ENCODE measurements around the gene ZNF70. TPM values are rescaled to one million over a fixed set of nuclear protein-coding genes. Genes with fewer than 3 reads are reported as not detected.
"Not testable (repeated sequence)": the region's sequence is repeated elsewhere in the genome, so short reads cannot be mapped to it uniquely, and the experiment has no call there.

The ZNF70 gene
- polyA plus RNA-seq, 4 donors = 5.6 to 8.1 (median 7.3) TPM

DNA sequence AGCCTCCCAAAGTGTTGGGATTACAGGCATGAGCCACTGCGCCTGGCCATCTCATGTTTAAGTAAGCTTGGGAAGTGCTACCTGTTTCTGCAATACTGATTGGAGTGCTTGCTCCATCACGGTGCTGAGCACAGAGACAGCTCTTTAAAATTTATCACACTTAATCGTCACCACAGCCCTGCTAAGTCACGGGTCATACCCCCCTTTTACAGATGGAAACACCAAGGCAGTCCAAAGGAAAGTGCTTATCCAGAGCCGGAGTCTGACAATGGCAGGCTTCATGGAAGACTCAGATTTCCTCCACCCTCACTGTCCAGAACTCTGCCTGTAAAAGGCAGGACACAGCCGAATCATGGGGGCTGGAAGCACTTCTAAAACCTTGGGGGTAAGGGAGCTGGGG is 9.1 kb upstream of the ZNF70 start:
- no peak for DNase-seq (ENCODE audit: low read depth in 4 of 4, low spot score in 3 of 4)

DNA sequence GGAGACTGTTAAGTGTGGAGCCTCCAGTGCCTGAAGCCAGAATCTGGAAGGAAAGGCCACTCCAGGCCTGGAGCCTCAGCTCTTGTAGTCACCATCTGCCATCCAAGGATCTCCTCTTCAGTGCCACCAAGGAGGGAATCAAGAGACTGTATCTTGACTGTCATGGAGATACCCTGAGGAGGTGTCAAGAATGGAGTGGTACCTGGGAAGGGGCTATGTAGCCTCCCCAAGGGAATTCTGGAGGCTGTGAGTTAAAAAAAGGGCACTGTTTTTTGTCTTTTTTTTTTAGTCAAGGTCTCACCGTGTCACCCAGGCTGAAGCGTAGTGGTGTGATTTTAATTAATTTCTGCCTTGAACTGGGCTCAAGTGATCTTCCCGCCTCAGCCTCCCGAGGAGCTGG is 8.7 kb upstream of the ZNF70 start:
- DNase-seq (ENCODE audit: low read depth in 4 of 4, low spot score in 3 of 4) = no peak

DNA sequence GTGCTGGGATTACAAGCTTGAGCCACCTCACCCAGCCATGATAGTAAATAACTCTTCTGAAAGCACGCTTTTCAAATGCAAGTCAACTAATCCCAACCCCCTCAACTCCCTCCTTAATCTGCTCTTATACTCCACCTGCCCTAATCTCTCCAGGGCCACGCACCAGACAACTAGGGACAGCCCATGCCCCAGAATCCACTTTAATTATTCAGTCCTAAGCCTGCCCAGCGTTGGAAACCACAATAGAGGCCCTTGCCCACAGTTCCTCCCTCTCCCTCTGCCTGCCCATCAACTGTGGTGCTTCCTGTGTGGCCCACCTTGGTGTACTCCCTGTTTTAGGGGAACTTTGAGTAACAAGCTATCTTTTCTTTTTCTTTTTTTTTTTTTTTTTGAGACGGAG is 6.0 kb upstream of the ZNF70 start:
- DNase-seq (ENCODE audit: low read depth in 4 of 4, low spot score in 3 of 4) = no peak

DNA sequence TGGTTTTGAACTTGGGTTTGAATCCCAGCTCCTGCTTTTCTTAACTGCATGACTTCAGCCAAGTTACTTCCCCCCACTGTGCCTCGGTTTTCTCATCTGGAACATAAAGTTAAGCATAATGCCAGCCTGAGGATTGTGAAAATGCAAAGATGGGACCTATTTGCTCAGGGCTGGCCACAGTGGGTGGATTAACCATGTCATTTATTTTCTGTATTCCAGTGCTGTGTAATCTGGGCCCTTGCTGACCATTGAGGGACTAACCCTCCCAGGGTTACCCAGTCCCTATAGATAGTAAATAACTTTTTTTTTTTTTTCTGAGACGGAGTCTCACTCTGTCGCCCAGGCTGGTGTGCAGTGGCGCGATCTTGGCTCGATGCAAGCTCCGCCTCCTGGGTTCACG is 4.8 kb upstream of the ZNF70 start:
- DNase-seq (ENCODE audit: low read depth in 4 of 4, low spot score in 3 of 4) = no peak

DNA sequence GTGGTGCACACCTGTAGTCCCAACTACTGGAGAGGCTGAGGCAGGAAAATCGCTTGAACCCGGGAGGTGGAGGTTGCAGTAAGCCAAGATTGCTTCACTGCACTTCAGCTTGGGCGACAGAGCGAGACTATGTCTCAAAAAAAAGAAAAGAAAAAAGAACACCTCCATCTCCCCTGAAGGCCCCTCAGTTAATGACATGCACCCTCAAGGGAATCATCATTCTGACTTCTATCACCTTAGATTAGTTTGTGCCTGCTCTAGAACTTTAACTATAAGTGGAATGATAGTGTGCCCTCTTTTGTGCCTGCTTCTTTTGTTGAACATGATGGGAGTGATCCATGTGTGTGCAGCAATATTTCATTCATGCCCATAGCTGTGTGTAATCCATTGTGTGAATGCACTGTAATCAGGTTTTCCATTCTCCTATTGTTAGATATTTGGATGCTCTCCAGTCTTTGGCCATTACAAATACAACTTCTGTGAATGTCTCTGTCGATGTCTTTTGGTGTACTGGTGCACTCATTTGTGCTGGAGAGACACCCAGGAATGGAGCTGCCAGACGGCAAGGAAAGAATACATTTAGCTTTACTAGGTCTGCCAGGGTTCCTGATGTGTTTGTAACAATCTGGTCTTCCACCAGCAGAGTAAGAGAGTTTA is 4.2 kb upstream of the ZNF70 start:
- DNase-seq (ENCODE audit: low read depth in 4 of 4, low spot score in 3 of 4) = no peak

DNA sequence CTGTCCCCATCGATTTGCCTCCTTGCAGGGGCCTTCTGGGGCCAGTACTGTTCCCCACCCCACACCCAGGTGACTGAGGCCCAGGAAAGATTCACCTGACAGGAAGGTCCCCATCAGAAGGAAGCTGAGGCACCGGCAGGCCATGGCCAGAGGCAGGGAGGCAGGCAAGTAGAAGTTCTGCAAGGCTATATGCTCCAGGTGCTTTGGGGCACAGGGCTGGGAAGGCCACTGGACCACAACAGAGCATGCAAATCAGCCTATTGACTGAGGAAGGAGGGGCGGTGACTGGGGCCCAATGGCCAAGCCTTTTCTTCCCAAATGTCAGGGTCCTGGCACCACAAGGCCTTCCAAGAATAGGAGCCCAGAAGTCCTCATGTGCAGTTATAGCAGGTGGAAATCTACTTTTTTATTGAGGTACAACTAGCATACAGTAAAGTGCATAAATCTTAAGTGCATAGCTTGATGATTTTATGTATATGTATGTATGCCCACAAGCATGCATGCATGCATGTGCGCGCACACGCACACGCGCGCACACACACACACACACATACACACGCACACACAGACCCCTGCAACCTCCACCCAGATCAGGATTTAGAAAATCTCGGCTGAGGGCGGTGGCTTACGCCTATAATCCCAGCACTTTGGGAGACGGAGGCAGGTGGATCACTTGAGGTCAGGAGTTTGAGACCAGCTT is 3.5 kb upstream of the ZNF70 start, which contains the start of gene VPREB3:
TSS of gene VPREB3 (minus strand) at position 206 of the 700 bp plus-strand sequence. CDS start at position 144, 62 bp downstream.
- DNase-seq (ENCODE audit: low read depth in 4 of 4, low spot score in 3 of 4) = no peak

DNA sequence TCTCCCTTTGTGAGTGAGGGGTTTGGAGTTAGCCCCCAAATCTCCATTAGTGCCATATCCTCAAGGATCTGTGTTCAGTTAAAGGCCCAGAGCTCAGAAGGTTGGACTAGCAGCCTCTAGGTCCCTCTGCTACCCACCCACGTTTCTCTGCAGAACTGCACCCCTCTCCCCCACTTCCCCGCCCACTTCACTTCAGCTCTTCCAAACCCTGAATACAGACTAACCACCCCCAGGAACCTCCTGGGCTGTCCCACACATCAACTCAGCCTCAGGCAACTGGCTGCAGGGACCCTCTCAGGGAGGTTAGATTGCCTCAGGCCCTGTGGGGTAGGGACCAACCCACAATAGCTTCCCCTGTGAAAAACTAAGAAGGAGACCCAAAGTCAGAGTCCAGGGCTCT is 2.5 kb upstream of the ZNF70 start:
- DNase-seq (ENCODE audit: low read depth in 4 of 4, low spot score in 3 of 4) = no peak

DNA sequence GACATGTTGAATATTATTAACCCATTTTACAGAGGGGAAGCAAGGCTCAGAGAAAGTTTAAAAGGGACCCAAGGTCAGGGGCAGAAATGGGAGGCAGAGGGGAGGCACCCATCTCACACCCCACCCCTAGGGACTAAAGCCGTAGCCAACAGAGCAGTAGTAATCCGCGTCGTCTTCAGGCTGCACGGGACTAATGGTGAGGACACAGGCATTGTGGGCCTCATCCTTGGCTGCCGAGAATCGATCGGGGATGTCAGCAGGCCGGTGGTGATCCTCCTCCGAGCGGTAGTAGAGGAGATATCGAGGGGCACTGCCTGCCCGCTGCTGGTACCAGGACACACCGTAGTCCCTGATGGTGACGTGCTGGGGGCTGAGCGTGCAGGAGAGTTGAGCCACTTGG is 1.8 kb upstream of the ZNF70 start:
- DNase-seq (ENCODE audit: low read depth in 4 of 4, low spot score in 3 of 4) = no peak

DNA sequence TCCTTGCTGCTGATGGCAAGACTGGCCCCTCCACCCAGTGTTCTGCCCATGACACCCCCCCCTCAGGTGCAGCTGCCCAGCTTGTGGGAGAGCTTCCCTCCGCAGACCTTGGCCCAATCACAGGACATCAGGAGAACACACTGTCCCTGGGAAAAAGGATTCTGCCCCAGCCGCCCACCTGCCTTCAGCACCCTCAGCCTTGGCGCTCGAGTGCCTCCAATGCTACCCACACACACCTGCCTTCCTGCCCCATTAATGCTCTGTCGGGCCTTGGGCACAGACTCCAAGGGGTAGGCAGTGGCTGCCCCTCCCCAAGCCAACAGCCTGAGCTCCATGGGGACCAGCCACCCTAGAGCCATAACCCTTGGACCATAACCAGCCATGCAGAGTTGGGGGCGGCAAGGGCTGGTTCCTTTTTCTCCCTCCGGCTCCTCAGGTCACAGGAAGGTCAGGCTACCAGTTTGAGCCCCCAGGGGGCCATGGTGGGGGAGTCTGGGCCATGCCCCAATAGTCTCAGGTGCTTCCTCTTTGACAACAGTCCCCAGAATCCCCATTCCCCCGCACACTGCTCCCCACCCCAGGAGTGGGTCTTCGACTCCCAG is 1.3 kb upstream of the ZNF70 start:
- DNase-seq (ENCODE audit: low read depth in 4 of 4, low spot score in 3 of 4) = no peak

DNA sequence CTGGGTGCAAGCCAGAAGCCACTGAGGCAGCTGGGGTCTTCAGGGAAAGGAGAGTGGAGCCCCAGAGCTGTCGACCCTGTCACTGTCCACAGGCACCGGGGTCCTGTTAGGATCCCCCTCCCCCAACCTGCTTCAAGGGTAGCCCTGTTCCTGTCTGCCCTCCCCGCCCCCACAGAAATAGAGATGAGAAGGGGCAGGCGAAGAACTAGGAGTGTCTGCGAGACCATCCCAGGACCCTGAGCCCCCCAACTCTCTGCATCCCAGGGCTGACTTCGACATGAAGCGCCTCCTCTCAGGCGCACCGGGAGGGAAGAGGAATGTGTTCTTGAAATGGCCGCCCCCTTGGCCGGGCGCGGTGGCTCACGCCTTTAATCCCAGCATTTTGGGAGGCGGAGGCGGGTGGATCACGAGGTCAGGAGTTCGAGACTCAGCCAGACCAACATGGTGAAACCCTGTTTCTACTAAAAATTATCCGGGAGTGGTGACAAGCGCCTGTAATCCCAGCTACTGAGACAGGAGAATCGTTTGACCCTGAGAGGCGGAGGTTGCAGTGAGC is 607 bp upstream of the ZNF70 start:
- peak in 1 of 4 donors; percentile 57 for DNase-seq (ENCODE audit: low read depth in 4 of 4, low spot score in 3 of 4)

DNA sequence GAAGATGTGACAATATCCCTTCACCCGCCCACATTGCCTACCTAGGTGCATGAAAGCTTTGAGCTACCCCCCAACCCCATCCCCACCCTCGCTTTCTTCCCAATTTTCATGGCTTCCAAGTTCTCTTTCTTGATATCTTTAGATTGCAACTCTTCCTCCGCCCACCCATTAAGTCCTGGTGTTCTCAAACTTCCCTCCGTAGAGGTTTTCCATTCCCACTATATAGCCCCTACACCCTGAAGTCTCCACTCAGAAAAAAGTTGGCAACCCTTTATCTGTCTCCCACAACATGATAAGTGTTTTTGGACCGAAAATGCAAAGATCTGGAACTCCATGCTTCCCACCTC is 572 bp downstream of the ZNF70 start:
- DNase-seq (ENCODE audit: low read depth in 4 of 4, low spot score in 3 of 4) = no peak

DNA sequence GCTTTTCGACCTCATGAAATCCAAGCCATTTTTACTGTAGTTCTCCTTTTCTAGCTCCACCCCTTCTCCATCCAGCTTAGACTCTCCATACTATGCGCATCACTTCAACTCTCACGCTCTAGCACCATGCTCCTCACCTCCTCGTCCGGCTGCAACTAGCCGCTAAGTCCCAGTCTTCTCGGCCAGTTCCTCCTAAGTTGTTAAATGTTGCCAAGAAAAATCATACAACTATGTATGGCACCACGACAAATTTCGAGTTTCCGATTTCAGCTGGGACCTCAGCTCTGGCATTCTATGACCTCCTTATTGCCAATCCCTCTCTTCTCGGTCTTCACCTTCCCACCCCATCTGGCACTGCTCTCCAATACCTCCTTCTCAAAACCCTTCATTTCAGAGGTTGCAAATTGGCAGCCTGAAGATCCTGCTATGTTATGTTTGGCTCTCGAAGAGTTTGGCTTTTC is 1.0 kb downstream of the ZNF70 start:
- DNase-seq (ENCODE audit: low read depth in 4 of 4, low spot score in 3 of 4) = no peak

DNA sequence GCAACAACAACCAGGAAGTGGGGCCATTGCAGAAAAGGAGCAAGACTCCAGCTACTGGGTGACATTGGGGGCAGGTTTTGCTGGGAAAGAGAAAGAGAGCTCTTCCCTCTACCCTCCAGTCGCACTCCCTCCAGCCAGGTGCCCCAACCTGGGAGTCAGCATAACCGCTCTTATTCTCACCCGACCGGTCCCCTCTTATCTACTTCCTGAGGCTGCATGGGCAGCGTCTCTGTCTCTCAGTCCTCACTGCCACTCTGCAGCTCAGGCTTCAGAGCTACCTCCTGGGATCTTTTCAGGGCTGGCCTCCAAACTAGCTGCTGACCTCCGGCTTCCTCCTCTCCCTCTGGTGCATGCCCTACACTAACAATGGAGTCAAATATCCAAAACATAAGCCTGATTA is 5.1 kb downstream of the ZNF70 start:
- no peak for DNase-seq (ENCODE audit: low read depth in 4 of 4, low spot score in 3 of 4)

DNA sequence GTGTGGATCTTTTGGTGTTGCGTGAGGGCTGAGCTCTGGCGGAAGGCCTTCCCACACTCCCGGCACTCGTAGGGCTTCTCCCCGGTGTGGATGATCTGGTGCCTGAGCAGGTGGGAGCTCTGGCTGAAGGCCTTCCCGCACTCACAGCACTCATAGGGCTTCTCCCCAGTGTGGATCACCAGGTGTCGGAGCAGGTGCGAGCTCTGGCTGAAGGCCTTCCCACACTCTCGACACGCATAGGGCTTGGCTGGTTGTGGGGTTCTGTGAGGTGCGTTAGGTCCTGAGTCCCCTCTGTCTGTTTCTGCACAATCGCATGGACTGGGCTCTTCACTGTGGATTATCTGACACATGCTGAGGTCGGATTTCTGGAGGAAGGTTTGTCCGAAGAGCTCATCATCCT is 6.4 kb downstream of the ZNF70 start:
- no peak for DNase-seq (ENCODE audit: low read depth in 4 of 4, low spot score in 3 of 4)

DNA sequence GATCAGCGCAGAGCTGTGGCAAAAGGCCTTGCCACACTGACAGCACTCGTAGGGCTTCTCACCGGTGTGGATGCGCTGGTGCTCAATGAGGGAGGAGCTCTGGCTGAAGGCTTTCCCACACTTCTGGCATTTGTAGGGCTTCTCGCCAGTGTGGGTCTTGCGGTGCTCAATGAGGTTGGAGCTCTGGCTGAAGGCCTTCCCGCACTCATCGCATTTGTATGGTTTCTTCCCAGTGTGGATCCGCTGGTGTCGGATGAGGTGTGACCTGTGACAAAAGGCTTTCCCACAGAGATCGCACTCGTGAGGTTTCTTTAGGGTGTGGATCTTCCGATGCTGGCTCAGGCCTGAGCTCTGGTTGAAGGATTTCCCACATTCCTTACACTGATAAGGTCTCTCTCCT is 6.9 kb downstream of the ZNF70 start:
- no peak for DNase-seq (ENCODE audit: low read depth in 4 of 4, low spot score in 3 of 4)

DNA sequence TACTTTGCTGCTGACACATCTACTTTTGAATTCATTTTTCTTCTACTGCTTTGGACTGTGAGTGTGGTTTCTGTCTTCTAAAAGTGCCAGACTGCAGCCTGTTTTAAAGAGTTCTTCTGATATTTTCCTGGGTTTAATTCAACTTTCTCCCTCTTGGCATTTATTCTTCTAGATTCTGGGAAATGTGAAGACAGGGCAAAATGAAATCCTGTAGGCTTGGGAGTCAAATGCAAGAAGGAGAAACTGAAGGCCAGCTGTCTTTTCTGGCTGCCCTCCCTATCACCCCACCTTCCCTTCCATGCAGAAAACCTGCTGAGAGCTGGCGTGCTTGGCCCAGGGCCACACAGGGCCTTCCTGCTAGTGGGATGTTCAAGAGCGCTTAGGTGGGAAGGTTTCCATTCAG is 7.6 kb downstream of the ZNF70 start:
- no peak for DNase-seq (ENCODE audit: low read depth in 4 of 4, low spot score in 3 of 4)

DNA sequence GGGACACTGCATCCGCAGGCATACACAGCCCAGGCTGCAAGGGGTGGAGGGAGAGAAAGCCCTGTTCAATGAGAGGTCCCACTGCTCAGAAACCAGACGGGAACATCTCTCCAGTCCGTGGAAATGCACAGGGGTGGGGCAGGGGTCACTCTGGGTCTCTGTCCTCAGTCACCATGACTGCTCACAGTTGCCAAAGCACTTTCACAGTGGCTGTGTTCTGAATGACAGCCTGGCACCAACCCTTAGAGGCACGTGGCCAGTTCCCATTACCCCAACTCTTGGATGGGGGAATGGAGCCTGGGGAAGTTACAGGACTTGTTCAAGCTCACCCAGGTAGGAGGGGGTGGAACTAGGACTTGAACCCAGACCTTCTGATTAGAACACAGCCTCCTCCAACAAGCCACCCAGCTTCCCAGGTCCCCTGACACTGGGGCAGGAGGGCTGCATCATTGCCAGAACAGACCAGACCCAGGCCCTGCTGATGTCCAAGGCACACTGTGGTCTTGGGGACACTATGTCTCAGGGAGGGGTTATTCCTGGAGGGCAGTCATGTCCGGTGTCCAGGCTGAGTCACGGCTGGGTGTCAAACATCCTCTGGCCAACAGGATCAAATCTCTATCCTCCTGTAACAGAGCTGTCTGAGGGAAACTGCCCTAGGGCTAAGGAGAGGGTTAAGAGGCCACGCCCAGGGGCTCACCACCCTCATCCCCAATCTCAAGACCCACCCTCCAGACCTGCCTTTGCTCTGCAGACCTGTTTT is 8.2 kb downstream of the ZNF70 start:
- no peak for DNase-seq (ENCODE audit: low read depth in 4 of 4, low spot score in 3 of 4)

DNA sequence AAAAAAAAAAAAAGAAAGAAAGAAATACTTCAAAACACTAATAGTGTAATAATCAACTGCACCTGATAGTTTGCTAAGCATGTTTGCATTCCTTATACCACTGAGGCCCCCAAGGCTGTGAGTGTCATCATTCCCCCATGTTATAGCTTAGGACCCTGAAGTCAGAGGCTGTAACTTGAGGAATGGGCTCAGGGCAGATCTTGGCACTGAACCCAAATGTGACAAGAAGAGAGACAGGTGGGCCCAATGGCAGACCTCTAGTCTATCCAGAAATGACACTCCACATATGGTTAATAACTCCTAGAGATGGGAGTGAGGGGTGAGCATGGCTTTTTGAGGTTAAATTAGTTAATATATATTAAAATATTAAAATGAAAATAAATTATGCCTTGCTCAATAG is 13.2 kb downstream of the ZNF70 start:
- DNase-seq (ENCODE audit: low read depth in 4 of 4, low spot score in 3 of 4) = no peak

DNA sequence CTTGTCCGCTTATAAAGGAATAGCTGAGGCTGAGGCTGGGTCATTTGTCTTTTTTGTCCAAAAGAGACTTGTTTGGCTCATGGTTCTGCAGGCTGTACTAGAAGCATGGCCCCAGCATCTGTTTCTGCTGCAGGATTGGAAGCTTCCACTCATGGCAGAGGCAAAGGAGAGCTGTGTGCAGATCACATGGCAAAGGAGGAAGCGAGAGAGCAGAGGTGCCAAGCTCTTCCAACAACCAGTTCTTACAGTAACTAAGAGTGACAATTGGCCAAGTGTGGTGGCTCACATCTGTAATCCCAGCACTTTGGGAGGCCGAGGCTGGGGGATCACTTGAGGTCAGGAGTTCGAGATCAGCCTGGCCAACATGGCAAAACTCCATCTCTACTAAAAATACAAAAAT is 22.8 kb downstream of the ZNF70 start:
- DNase-seq (ENCODE audit: low read depth in 4 of 4, low spot score in 3 of 4) = not testable (repeated sequence)

DNA sequence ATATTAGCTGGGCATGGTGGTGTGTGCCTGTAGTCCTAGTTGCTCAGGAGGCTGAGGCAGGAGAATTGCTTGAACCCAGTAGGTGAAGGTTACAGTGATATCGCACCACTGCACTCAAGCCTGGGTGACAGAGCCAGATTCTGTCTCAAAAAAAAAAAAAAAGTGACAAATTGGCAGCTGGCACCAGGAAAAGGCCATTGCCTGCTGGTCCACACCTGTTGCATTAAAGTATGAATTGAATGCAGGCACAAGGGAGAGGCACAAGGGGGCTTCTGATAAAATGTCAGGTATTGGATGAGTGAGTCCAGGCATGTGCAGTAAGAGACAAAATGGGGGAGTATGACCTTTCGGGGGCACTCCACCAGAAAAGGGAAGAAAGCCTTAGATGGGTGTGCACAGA is 28.2 kb downstream of the ZNF70 start:
- no peak for DNase-seq (ENCODE audit: low read depth in 4 of 4, low spot score in 3 of 4)

DNA sequence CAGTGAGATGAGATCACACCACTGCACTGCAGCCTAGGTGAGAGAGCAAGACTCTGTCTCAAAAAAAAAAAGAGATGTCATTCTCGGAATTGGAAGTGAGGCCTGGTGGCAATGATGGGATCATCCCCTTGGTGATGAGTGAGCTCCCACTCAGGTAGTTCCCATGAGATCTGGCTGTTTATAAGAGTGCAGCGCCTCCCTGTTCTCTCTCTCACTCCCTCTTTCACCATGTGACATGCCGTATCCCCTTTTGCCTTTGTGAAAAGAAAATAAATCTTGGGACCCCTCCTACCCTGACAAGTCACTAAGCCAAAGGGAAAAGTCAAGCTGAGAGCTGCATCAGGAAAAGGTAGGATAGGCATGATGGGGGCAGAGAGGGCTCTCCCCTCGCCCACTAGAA is 28.8 kb downstream of the ZNF70 start:
- DNase-seq (ENCODE audit: low read depth in 4 of 4, low spot score in 3 of 4) = no peak

All from left renal pelvis (tissue), 4 donors.